Activated T-helper 1 cell treated with anti-CD3 and anti-CD28 coated beads, Interleukin-2, amount 50 U/mL, for 16 hours (primary cell): Measurements from ENCODE around the gene AQP4.

Experiments
- DNase-seq, 2 donors: peaks; one replicate each; pipeline ENCODE4 v3.0.0-alpha.2; 2020; ENCODE audit warnings: low read depth in 1 of 2, low spot score in 1 of 2

The AQP4 gene

DNA sequence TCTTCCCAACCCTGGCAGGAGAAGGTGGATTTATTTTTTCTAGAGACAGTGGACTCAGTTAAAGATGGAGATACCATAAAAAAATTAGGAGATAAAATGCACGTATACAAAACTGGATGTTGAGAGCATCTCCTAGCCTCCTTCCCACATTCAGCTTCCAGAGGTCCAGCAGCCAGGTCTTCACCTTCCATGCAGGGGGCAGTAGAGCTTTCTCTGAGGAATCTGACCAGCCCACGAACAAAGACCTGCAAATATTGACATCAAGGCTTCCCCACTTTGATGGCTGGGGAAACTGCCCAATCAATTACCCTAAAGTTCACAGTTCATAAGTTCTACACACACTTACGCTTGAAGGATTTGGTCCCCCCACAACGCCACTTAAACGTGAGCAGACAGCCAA is 24.5 kb downstream of the AQP4 start:
- no peak for DNase-seq

DNA sequence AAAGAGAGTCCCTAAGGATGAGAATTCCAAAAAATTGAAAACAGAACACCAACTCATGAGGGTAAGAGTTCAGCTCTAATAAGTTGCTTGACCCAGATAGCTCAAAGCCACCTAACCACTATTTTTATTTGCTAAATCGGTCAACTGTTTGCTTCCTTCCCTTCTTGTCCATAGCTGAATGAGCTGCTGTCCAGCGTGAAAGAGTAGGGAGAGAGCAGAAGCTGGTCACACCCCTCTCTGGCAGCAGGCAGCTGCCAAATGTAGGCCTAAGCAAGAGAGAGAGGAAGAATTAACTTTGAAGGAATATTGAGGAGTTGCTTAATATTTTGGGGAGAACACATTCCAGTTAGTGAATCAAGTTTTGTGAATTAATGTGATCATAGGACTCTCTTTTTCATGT is 25.9 kb downstream of the AQP4 start:
- DNase-seq = no peak

DNA sequence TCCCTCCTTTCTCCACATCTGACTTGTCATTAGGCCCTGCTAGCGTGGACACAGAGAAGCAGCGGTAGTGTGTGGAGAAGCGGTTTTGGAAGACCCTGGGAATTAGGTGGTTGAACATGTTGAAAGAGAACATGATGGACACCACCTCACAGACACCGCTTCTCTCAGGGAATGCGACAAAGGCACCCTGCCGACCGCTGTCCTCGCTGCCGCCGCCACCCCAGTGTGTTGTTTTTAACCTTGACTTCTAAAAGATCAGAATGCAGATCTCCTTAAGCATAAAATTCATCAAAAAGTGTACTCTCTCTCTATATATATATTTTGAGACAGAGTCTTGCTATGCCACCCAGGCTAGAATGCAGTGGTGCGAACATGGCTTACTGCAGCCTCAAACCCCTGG is 33.2 kb downstream of the AQP4 start:
- no peak for DNase-seq

DNA sequence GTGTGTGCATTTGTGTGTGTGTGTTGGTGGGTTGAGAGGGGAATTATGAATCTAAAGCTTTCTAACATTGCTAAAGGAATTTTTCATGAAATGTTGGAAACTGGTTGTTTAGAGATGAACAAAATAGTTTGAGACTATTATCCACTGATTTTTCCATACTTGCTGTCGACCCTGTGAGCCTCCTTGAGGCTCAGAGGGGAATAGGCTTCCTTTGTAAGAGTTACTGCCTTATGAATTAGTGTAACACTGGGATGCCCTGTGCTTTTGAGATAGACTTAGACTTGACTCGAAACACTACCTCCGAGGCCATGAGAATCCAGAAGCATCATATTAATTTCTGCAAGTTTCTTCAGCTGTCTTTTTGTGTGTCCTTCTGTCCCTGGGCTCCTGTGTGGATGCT is 37.9 kb downstream of the AQP4 start:
- DNase-seq = no peak

DNA sequence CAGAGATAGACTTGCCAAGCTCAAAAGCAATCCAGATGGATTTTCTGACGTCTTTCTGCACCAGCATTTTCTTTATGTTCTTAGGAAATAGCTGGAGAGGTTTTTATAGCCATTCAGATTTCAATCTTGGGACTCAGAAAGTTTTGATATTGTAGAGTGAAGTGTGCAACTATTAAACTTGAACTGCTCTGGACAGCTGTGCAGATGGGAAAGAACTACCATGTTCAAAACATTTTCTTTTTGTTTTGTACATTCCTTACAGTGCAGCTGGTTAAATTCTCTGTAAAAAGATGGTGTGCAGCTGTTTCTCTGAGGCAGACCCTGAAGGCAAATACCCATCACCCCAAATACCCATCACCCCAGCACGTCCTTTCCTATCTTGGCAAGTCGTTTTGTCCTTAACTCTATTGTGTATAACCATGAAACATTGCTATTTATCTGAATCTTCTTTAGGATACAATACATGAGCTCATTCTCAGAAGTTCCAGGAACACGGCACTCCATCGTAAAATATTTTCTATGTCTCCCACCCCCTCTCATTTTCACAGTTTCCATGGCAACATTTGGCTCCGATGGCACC is 38.8 kb downstream of the AQP4 start:
- no peak for DNase-seq

GRCh38 chr18:26821181-26821580 is 44.3 kb downstream of the AQP4 start:
- no peak for DNase-seq

GRCh38 chr18:26819046-26819445 is 46.5 kb downstream of the AQP4 start:
- no peak for DNase-seq

GRCh38 chr18:26818461-26818860 is 47.0 kb downstream of the AQP4 start:
- no peak for DNase-seq

DNA sequence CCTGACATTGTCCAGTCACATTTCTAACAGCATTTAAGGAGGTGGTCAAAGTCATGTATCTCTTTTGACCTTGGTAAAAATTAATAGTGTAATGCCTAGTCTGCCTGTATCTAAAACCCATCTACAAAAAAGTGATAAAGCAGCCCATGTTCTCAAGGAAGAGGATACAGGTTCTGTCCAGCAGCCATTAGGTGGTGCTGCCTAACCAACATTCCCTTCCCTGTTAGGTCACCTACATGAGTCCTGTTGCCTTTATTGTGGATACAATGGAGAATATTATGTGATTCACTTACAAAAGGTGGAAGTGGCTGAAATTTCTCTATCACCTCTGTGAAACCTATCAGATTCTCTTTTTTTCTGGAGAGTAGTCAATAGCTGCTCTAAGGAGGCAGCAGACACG is 52.5 kb downstream of the AQP4 start:
- DNase-seq = no peak

DNA sequence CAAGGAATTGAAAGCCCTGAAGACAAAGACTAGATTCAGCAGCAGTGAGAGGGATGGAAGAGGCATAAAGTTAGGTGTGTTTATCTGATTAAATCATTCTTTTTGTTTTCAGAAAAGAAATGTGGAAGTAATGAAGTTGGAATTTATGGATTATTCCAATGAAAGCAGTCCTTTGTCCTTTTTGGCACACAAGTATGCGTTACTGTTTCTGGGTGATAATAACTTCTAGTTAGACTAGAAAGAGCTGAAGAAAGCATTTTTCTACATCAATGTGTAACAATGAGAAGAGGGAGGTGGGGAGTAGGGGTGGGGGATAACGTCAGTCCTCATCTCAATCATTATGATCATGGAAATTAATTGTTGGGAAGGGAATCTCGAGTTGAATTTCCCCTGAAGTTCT is 53.0 kb downstream of the AQP4 start:
- no peak for DNase-seq

- no peak for DNase-seq
Measured at GRCh38 chr18:26809346-26809745, 56.2 kb downstream of the AQP4 start.

GRCh38 chr18:26806224-26806623 is 59.3 kb downstream of the AQP4 start:
- DNase-seq = no peak

GRCh38 chr18:26804519-26804918 is 61.0 kb downstream of the AQP4 start:
- DNase-seq = no peak

DNA sequence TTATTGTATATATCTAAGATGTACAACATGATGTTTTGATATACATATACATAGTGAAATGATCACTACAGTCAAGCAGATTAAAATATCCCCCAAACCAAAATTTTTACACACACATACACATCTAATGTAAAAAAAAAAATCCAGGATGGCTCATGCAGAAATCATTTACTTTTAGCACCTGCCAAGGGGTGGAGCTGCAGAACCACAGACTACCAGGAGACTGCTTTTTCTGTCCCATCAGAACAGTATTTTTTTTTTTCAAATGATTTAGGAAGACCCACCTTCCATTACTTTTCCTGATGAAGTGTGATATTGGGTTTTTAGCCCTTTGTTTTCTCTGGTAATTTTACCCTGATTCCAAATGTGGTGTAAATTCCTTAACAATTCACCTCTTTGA is 61.9 kb downstream of the AQP4 start:
- DNase-seq = no peak

DNA sequence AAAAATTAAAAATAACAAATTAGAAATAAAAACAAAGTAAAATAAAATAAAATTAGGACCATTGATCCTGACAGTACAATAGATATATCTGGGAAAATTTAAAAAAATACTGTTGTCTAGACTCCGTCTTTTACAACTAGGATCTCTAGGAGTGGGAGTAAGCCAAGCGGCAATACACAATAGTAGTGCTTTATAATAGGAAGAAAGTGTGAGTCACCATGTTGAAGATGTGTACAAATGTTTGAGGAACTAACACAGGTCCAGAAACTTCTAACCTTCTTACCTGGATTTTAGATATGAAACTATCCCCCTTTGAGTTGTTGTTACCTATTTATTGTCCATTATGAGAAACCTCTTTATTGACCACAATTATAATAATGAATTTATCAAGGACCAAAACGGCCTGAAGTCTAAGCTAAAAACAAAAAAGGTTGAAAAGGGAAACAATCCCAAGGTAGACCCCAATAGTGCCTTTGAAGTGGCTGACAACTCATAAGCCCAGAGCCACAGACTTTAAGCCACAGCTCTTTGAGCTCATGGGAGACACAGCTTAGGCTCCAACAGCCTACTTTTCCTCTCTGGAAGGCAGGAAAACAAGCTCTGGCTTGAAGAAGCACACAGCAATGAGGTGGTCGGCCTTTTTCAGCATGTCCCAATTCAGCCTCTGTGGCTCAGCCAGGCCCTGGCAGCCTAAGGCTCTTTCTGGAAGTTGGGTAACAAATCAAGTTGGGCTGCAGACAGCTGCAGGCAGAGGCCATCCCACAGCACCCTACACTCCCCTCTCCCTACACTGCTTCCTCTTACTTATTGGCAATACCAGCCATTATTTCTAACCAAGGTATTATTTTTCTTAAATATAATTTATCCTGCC is 62.9 kb downstream of the AQP4 start:
- no peak for DNase-seq
